DOHH2 (cell line): ENCODE results near the gene TPH2.

Experiments used
- EZH2phosphoT487 ChIP-seq: fragments of 200-600 bp; sonication (generic); IDR thresholded peaks from 2 replicates; pipeline ENCODE4 v1.6.1; 2017; ENCODE audit warnings: borderline replicate concordance, mild to moderate bottlenecking, antibody characterized with exemption, low read length, moderate library complexity, mixed read lengths
- TF ChIP-seq, protein P1 (sequence below): fragments of 200-600 bp; sonication (generic); IDR thresholded peaks from one replicate; pipeline ENCODE4 v1.5.1; 2014; ENCODE audit warnings: antibody characterized with exemption, mild to moderate bottlenecking, low read depth, low read length; ENCODE audit not compliant: poor library complexity, severe bottlenecking

DNA sequence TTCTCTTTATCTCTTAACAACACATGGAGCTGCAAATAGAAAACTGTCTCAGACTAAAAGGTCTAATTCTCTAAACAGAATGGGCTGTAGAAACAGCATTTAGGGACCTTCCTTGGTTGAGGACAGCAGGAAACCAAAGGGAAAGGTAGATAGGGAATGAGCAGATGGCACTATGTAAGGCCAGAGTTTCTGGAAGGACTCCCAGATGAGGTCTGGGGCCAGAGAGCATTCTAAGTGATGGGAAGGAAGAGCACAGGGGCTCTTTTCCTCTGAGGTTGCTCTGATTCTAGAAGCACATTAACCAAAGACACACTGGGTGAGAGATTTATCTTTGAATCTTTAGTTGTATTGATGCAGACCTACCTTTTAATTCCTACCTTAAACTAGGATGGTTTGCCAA is 79.4 kb downstream of the TPH2 start:
- TF ChIP-seq, protein P1, sequence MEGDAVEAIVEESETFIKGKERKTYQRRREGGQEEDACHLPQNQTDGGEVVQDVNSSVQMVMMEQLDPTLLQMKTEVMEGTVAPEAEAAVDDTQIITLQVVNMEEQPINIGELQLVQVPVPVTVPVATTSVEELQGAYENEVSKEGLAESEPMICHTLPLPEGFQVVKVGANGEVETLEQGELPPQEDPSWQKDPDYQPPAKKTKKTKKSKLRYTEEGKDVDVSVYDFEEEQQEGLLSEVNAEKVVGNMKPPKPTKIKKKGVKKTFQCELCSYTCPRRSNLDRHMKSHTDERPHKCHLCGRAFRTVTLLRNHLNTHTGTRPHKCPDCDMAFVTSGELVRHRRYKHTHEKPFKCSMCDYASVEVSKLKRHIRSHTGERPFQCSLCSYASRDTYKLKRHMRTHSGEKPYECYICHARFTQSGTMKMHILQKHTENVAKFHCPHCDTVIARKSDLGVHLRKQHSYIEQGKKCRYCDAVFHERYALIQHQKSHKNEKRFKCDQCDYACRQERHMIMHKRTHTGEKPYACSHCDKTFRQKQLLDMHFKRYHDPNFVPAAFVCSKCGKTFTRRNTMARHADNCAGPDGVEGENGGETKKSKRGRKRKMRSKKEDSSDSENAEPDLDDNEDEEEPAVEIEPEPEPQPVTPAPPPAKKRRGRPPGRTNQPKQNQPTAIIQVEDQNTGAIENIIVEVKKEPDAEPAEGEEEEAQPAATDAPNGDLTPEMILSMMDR: no peak
- no peak for TF ChIP-seq EZH2phosphoT487
